AG10803 (cell line): ENCODE results near the gene SGMS2.
"Not testable (repeated sequence)": the region's sequence is repeated elsewhere in the genome, so short reads cannot be mapped to it uniquely, and the experiment has no call there.

ENCODE experiments used
- DNase-seq: peaks from one replicate; pipeline ENCODE4 v3.0.0; 2010; ENCODE audit warnings: low read depth
- H3K4me3 ChIP-seq: 2 replicates; pipeline ENCODE4 v1.5.1; 2011; ENCODE audit warnings: mild to moderate bottlenecking, low read length, control low read depth
- CTCF ChIP-seq: conservative IDR thresholded peaks from 2 replicates; pipeline ENCODE4 v1.5.1; 2011; ENCODE audit warnings: mild to moderate bottlenecking, low read length, control low read depth, inconsistent platforms

The SGMS2 gene

DNA sequence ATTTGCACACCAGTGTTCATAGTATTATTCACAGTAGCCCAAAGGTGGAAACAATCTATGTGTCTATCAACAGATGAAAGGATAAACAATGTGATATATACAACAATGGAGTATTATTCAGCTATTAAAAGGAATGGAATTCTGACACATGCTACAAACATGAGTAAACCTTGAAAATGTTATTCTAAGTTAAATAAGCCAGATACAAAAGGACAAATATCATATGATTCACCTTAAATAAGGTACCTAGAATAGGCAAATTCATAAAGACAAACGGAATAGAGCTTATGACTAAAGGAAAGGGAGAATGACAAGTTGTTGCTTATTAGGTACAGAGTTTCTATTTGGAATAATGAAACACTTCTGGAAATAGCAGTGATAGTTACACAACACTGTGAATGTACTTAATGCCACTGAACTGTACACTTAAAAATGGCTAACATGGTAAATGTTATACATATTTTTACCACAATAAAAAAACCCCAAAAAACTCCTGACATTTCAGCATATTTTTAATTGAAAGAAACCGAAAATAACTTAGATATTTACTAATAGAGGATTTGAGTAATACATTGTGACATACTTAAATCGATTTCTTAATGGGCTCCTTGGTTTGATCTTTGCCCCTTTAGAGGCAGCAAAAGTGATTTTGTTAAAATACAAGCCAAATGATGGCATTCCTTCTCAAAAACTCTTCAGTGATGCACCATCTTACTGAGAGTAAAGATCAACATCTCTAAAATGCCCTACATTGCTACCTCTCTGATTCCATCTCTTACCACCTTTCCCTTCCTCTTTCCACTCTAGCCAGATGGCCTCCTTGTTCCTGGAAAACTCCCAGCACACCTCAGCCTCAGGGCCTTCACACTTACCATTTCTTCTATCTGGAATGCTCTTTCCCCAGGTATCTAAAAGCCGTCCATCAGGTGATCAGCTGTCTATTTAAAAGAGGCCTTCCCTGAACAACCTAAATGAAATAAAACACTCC, 98.0 kb downstream of the SGMS2 start:
- no peak for TF ChIP-seq CTCF
- DNase-seq: no peak
- no peak overlapping the region for H3K4me3 ChIP-seq

GRCh38 chr4:107925713-107926112, 101.0 kb downstream of the SGMS2 start:
- DNase-seq, H3K4me3 ChIP-seq: not testable (repeated sequence)

- not testable (repeated sequence) for H3K4me3 ChIP-seq, DNase-seq
Observed at GRCh38 chr4:107926875-107927274, 102.1 kb downstream of the SGMS2 start.

DNA sequence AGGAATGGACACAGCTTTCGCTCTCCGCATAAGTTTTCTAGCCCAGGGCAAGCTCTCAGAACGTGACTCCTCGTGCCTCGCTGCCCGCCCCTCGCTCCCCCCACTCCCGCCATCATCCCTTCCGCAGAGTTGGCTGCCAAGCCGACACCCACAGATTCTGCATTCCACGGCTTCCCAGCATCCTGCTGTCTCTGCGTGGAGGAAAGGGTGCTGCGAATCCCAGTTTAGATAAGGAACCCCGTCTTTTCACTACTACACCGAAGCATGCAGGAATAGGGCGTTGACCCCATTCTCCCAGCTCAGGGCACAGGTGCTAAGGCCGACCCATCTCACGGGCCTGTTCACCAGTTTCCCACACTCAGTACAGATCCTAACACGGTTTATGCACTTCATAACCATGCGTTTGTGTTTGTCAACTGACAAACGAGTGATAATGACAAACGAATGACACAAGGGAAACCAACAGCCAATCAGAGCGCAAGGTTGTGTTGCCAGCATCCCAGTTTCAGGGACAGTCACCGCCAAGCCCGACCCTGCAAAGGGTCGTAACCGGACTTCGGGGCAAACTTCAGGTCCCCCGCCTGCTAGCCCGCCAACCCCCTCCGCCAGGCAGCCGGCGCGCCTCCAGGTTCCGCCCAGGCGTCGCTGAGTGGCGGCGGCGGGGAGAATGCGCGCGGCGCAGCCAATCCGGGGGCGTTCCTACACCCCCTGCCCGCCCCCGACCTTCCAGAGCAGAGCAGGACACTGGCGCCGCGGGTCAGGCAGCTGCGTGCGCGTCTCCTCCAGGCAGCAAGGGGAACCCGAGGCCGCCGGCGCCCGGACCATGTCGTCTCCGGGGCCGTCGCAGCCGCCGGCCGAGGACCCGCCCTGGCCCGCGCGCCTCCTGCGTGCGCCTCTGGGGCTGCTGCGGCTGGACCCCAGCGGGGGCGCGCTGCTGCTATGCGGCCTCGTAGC, 106.4 kb downstream of the SGMS2 start, which contains the start of gene CYP2U1:
TSS of gene CYP2U1 (plus strand) at position 729 of the 954 bp plus-strand sequence. CDS start at position 824, 95 bp downstream.
- peak within 1 kb of the TSS; percentile 73 for H3K4me3 ChIP-seq
- TF ChIP-seq CTCF: no peak
- DNase-seq: peak; percentile 63

GRCh38 chr4:107931775-107932321, 107.1 kb downstream of the SGMS2 start:
- DNase-seq: no peak
- TF ChIP-seq CTCF: no peak
- peak overlapping the region; percentile 73 for H3K4me3 ChIP-seq

DNA sequence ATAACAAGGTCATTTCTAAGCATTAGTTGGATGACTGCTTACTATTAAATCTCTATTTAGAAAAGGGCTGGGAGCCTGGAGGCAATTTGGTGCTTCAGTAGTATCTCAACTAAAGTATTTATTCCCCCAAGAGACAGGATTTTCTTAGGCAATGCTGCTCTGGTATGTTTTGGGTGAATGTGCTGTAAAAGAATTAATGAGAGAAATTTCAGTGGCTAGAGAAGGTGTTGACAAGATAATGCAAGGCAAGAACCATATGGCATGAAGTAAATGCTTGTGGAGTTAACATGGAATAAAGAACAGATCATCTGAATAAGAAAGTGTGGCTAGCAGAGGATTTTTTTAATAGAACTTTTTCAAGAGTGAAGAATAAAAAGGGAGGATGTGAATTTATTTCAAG, 110.5 kb downstream of the SGMS2 start:
- no peak for TF ChIP-seq CTCF
- no peak overlapping the region for H3K4me3 ChIP-seq
- DNase-seq: peak; percentile 60

- no peak overlapping the region for H3K4me3 ChIP-seq
- no peak for TF ChIP-seq CTCF
- no peak for DNase-seq
Observed at GRCh38 chr4:107937040-107937439, 112.3 kb downstream of the SGMS2 start.
